IMR-90 (cell line): ENCODE results near the gene CENPX. TPM values are rescaled to one million over a fixed set of nuclear protein-coding genes. Genes with fewer than 3 reads are reported as not detected.

ENCODE experiments used
- ATAC-seq: fragments of 200-7000 bp; cut with Tn5 transposase; 2 replicates; pipeline ENCODE4 v1.9.1; 2020; ENCODE audit warnings: low read depth, mild to moderate bottlenecking, moderate library complexity
- BruUV-seq: library from RNA; stranded (reverse); fragments of 400-500 nt; replicated peaks from 2 replicates; lab custom pipeline; 2021; lab: Mats Ljungman, UMichigan
- CTCF ChIA-PET: fragments of 300-600 bp; formaldehyde crosslinking; extraction: SDS; loops from one replicate; lab custom pipeline; 2021; ENCODE audit warnings: antibody characterized with exemption; lab: Yijun Ruan, JAX
- POLR2A ChIA-PET: fragments of 300-600 bp; sonication (Branson Sonifier 250); formaldehyde crosslinking; loops from one replicate; lab custom pipeline; 2022; ENCODE audit warnings: antibody characterized with exemption; ENCODE audit not compliant: unreplicated experiment; lab: Charles Lee
- DNase-seq: peaks from one replicate; pipeline ENCODE4 v3.0.0; 2013
- H2AFZ ChIP-seq: replicated peaks from 2 replicates; pipeline ENCODE3; 2013; ENCODE audit warnings: low read length, mild to moderate bottlenecking; ENCODE audit not compliant: poor library complexity
- H2AK5ac ChIP-seq: 2 replicates; pipeline ENCODE4 v1.6.1; 2013; ENCODE audit warnings: low read depth, low read length, inconsistent platforms
- H2AK9ac ChIP-seq: replicated peaks from 2 replicates; pipeline ENCODE3; 2013; ENCODE audit warnings: mild to moderate bottlenecking, low read depth, low read length, moderate library complexity; ENCODE audit not compliant: poor library complexity
- H2BK120ac ChIP-seq: 2 replicates; pipeline ENCODE4 v1.6.1; 2013; ENCODE audit warnings: low read depth, low read length, inconsistent platforms
- H2BK15ac ChIP-seq: 3 replicates; pipeline ENCODE4 v1.6.1; 2013; ENCODE audit warnings: low read depth, low read length, inconsistent platforms
- H2BK20ac ChIP-seq: 2 replicates; pipeline ENCODE4 v1.6.1; 2013; ENCODE audit warnings: low read depth, mild to moderate bottlenecking, inconsistent platforms, low read length, moderate library complexity
- H2BK5ac ChIP-seq: 2 replicates; pipeline ENCODE4 v1.6.1; 2013; ENCODE audit warnings: mild to moderate bottlenecking, low read depth, low read length, inconsistent platforms; ENCODE audit not compliant: poor library complexity, severe bottlenecking
- H3K14ac ChIP-seq: replicated peaks from 2 replicates; pipeline ENCODE4 v1.6.1; 2013; ENCODE audit warnings: low read depth, low read length, inconsistent platforms
- H3K18ac ChIP-seq: 2 replicates; pipeline ENCODE4 v1.6.1; 2013; ENCODE audit warnings: low read depth, low read length, control low read depth
- H3K23ac ChIP-seq: 2 replicates; pipeline ENCODE4 v1.6.1; 2013; ENCODE audit warnings: low read depth, low read length, inconsistent platforms
- H3K27ac ChIP-seq: 2 replicates; pipeline ENCODE4 v1.5.1; 2013; ENCODE audit warnings: mild to moderate bottlenecking, control low read depth, low read length; ENCODE audit not compliant: insufficient read depth
- H3K27me3 ChIP-seq: 2 replicates; pipeline ENCODE4 v1.6.1; 2013; ENCODE audit warnings: low read length; ENCODE audit not compliant: control insufficient read depth, insufficient read depth
- H3K36me3 ChIP-seq: 2 replicates; pipeline ENCODE4 v1.6.1; 2013; ENCODE audit warnings: low read length, mixed read lengths; ENCODE audit not compliant: control insufficient read depth, insufficient read depth
- H3K4ac ChIP-seq: 2 replicates; pipeline ENCODE4 v1.6.1; 2013; ENCODE audit warnings: low read depth, low read length, inconsistent platforms
- H3K4me1 ChIP-seq: 2 replicates; pipeline ENCODE4 v1.6.1; 2013; ENCODE audit warnings: low read length, mixed read lengths; ENCODE audit not compliant: control insufficient read depth, insufficient read depth
- H3K4me2 ChIP-seq: 2 replicates; pipeline ENCODE4 v1.6.1; 2013; ENCODE audit warnings: low read depth, mild to moderate bottlenecking, control low read depth, low read length, moderate library complexity
- H3K4me3 ChIP-seq: 2 replicates; pipeline ENCODE4 v1.5.1; 2013; ENCODE audit warnings: low read depth, mild to moderate bottlenecking, control low read depth, low read length, moderate library complexity; ENCODE audit not compliant: insufficient read depth
- H3K56ac ChIP-seq: 2 replicates; pipeline ENCODE4 v1.6.1; 2013; ENCODE audit warnings: low read length, inconsistent platforms; ENCODE audit not compliant: insufficient read depth; ENCODE audit errors: extremely low read depth
- H3K79me1 ChIP-seq, 2 experiments: 2 replicates each; pipeline ENCODE4 v1.6.1; 2013; ENCODE audit warnings: low read length in 2 of 2, inconsistent platforms in 1 of 2, low read depth in 1 of 2
- H3K9ac ChIP-seq: 2 replicates; pipeline ENCODE4 v1.6.1; 2013; ENCODE audit warnings: low read depth, low read length, control low read depth
- H3K9me1 ChIP-seq: 2 replicates; pipeline ENCODE4 v1.6.1; 2013; ENCODE audit warnings: low read length, inconsistent platforms; ENCODE audit not compliant: insufficient read depth
- H3K9me3 ChIP-seq: 2 replicates; pipeline ENCODE4 v1.6.1; 2013; ENCODE audit warnings: low read length; ENCODE audit not compliant: control insufficient read depth, insufficient read depth
- H4K20me1 ChIP-seq: 2 replicates; pipeline ENCODE4 v1.6.1; 2013; ENCODE audit warnings: low read length, inconsistent platforms; ENCODE audit not compliant: insufficient read depth
- H4K5ac ChIP-seq: 2 replicates; pipeline ENCODE4 v1.6.1; 2013; ENCODE audit warnings: mild to moderate bottlenecking, low read depth, low read length, control low read depth
- H4K8ac ChIP-seq, 2 experiments: 2 replicates each; pipeline ENCODE4 v1.6.1; 2013; ENCODE audit warnings: low read depth in 2 of 2, low read length in 2 of 2, control low read depth in 1 of 2, inconsistent platforms in 1 of 2
- H4K91ac ChIP-seq: 2 replicates; pipeline ENCODE4 v1.6.1; 2013; ENCODE audit warnings: low read depth, low read length, inconsistent platforms; ENCODE audit not compliant: insufficient read depth
- BHLHE40 ChIP-seq: fragments of 150-350 bp; IDR thresholded peaks from 2 replicates; pipeline ENCODE4 v1.6.1; 2016; ENCODE audit warnings: mild to moderate bottlenecking, low read depth, low read length
- CHD1 ChIP-seq: IDR thresholded peaks from 2 replicates; pipeline ENCODE4 v1.6.1; 2012; ENCODE audit warnings: low read depth, low read length, improper control_type of control experiment
- FOS ChIP-seq: fragments of 150-350 bp; IDR thresholded peaks from 2 replicates; pipeline ENCODE4 v1.6.1; 2016; ENCODE audit warnings: low read depth, low read length
- MAFK ChIP-seq: IDR thresholded peaks from 2 replicates; pipeline ENCODE4 v1.6.1; 2012; ENCODE audit warnings: low read depth, low read length, improper control_type of control experiment
- MAZ ChIP-seq: IDR thresholded peaks from 2 replicates; pipeline ENCODE4 v1.6.1; 2012; ENCODE audit warnings: low read depth, mild to moderate bottlenecking, low read length, improper control_type of control experiment, moderate library complexity, borderline replicate concordance
- MXI1 ChIP-seq: IDR thresholded peaks from 2 replicates; pipeline ENCODE4 v1.6.1; 2012; ENCODE audit warnings: low read depth, mild to moderate bottlenecking, low read length, moderate library complexity, borderline replicate concordance
- NFE2L2 ChIP-seq: fragments of 150-350 bp; IDR thresholded peaks from 2 replicates; pipeline ENCODE4 v1.6.1; 2016; ENCODE audit warnings: low read depth, mild to moderate bottlenecking, low read length
- POLR2A ChIP-seq: IDR thresholded peaks from 2 replicates; pipeline ENCODE4 v1.6.1; 2012; ENCODE audit warnings: mild to moderate bottlenecking, low read depth, low read length
- RAD21 ChIP-seq: IDR thresholded peaks from 2 replicates; pipeline ENCODE4 v1.6.1; 2012; ENCODE audit warnings: low read length, improper control_type of control experiment
- RCOR1 ChIP-seq: IDR thresholded peaks from 2 replicates; pipeline ENCODE4 v1.6.1; 2012; ENCODE audit warnings: mild to moderate bottlenecking, low read length, improper control_type of control experiment; ENCODE audit not compliant: insufficient replicate concordance
- RFX5 ChIP-seq: IDR thresholded peaks from 2 replicates; pipeline ENCODE4 v1.8.0; 2012; ENCODE audit warnings: low read depth, mild to moderate bottlenecking, low read length, moderate library complexity
- SMC3 ChIP-seq: fragments of 150-350 bp; IDR thresholded peaks from 2 replicates; pipeline ENCODE4 v1.6.1; 2016; ENCODE audit warnings: low read depth, mild to moderate bottlenecking, antibody characterized with exemption, low read length, moderate library complexity
- WGBS, 2 experiments: methylation state at CpG; one replicate each; pipeline versions ENCODE4 v1.1.5 to v1.1.7; 2013; ENCODE audit warnings: missing lambda C conversion rate in 2 of 2; ENCODE audit not compliant: insufficient read length in 1 of 2; ENCODE audit errors: extremely low coverage in 2 of 2; 5-methylcytosine and 5-hydroxymethylcytosine counted together
- dilution Hi-C: fragments of 300-500 bp; cut with HindIII; formaldehyde crosslinking; loops from one replicate; pipeline ENCODE4 v1.14.3; 2018; ENCODE audit warnings: low sequenced_read_pairs; ENCODE audit not compliant: unreplicated experiment
- in situ Hi-C: fragments of 300-500 bp; cut with MboI; formaldehyde crosslinking; loops from 3 replicates; pipeline ENCODE4 v1.14.3; 2019; ENCODE audit warnings: low sequenced_read_pairs, inconsistent platforms, mixed read lengths
- intact Hi-C: fragments of 100-400 bp; cut with micrococcal nuclease; formaldehyde crosslinking; loops from 2 replicates; pipeline ENCODE4 v1.10.0; 2022
- polyA plus RNA-seq, 3 experiments: library from polyadenylated mRNA; depleted of rRNA; stranded (reverse); fragments of >200 nt; gene quantifications; 2 replicates each; pipeline ENCODE4 v1.2.3, GENCODE V29; 2012; ENCODE audit warnings: low replicate concordance in 1 of 3
- total RNA-seq: library from RNA; depleted of rRNA; stranded (reverse); fragments of >200 nt; gene quantifications from 2 replicates; pipeline ENCODE4 v1.2.3, GENCODE V29; 2012
- TF ChIP-seq, protein P1 (sequence below): conservative IDR thresholded peaks from 2 replicates; pipeline ENCODE4 v1.5.1; 2012; ENCODE audit warnings: mild to moderate bottlenecking, low read depth, low read length, improper control_type of control experiment
- TF ChIP-seq, protein P2 (sequence below): fragments of 150-350 bp; IDR thresholded peaks from 2 replicates; pipeline ENCODE4 v1.6.1; 2016; ENCODE audit warnings: low read depth, mild to moderate bottlenecking, low read length, moderate library complexity, borderline replicate concordance
- TF ChIP-seq, protein P3 (sequence below): fragments of 150-350 bp; IDR thresholded peaks from 2 replicates; pipeline ENCODE4 v1.6.1; 2017; ENCODE audit warnings: mild to moderate bottlenecking, antibody characterized with exemption, low read length, low read depth

CENPX gene
- total and polyA plus RNA-seq, 2 of the 4 experiments (the other 2 are of a cell fraction) = 44.8 to 86.8 TPM

- POLR2A ChIA-PET = no interaction called here
- TF ChIP-seq MXI1 (no peak), RFX5 (no peak), RCOR1 (no peak), RAD21 (no peak), NFE2L2 (no peak), POLR2A (no peak), MAFK (no peak), MAZ (no peak), SMC3 (no peak), CHD1 (no peak), FOS (no peak), BHLHE40 (no peak)
- TF ChIP-seq, protein P1, sequence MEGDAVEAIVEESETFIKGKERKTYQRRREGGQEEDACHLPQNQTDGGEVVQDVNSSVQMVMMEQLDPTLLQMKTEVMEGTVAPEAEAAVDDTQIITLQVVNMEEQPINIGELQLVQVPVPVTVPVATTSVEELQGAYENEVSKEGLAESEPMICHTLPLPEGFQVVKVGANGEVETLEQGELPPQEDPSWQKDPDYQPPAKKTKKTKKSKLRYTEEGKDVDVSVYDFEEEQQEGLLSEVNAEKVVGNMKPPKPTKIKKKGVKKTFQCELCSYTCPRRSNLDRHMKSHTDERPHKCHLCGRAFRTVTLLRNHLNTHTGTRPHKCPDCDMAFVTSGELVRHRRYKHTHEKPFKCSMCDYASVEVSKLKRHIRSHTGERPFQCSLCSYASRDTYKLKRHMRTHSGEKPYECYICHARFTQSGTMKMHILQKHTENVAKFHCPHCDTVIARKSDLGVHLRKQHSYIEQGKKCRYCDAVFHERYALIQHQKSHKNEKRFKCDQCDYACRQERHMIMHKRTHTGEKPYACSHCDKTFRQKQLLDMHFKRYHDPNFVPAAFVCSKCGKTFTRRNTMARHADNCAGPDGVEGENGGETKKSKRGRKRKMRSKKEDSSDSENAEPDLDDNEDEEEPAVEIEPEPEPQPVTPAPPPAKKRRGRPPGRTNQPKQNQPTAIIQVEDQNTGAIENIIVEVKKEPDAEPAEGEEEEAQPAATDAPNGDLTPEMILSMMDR = no peak
- TF ChIP-seq, protein P2, sequence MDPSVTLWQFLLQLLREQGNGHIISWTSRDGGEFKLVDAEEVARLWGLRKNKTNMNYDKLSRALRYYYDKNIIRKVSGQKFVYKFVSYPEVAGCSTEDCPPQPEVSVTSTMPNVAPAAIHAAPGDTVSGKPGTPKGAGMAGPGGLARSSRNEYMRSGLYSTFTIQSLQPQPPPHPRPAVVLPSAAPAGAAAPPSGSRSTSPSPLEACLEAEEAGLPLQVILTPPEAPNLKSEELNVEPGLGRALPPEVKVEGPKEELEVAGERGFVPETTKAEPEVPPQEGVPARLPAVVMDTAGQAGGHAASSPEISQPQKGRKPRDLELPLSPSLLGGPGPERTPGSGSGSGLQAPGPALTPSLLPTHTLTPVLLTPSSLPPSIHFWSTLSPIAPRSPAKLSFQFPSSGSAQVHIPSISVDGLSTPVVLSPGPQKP = no peak
- TF ChIP-seq, protein P3, sequence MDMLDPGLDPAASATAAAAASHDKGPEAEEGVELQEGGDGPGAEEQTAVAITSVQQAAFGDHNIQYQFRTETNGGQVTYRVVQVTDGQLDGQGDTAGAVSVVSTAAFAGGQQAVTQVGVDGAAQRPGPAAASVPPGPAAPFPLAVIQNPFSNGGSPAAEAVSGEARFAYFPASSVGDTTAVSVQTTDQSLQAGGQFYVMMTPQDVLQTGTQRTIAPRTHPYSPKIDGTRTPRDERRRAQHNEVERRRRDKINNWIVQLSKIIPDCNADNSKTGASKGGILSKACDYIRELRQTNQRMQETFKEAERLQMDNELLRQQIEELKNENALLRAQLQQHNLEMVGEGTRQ = no peak
Observed at GRCh38 chr17:82016061-82016874, 6.4 kb downstream of the CENPX start.

More at GRCh38 chr17:82016061-82016874, 6.4 kb downstream of the CENPX start:
- BruUV-seq = no TSS peak
- H2BK15ac ChIP-seq = no peak overlapping the region
- H3K36me3 ChIP-seq = peaks cover 10% of the 10 kb centered on the region; the same call in 1 of the 2 replicates
- DNase-seq (no peak), ATAC-seq (no peak)
- H2AFZ ChIP-seq = no peak overlapping the region
- peaks cover 14% of the 10 kb centered on the region for H4K20me1 ChIP-seq
- in situ Hi-C loops = loop anchor here (5.0 kb wide), 1 partner anchor 49 kb away; no protein-coding TSS in a partner anchor
- intact Hi-C loops = no loop called here
- H4K5ac ChIP-seq = no peak overlapping the region
- H3K4me2 ChIP-seq = no peak overlapping the region
- no peak overlapping the region for H2AK9ac ChIP-seq
- no peak overlapping the region for H3K56ac ChIP-seq
- H3K9ac ChIP-seq = no peak overlapping the region
- CTCF ChIA-PET = no interaction called here
- 81% methylated on average over 11 of the region's 28 CpGs; no CpG with 5 or more reads in 1 of the 2 experiments for WGBS, 2 experiments
- H3K27ac ChIP-seq = no peak overlapping the region
- H3K23ac ChIP-seq = no peak overlapping the region
- H3K79me1 ChIP-seq = peaks cover 0 to 21% of the 10 kb centered on the region in 2 experiments; a peak in 2 of 4 replicates
- H2BK120ac ChIP-seq = no peak overlapping the region
- H4K91ac ChIP-seq = no peak overlapping the region
- no peak overlapping the region for H2AK5ac ChIP-seq
- H3K4me1 ChIP-seq = 0 out of 2 replicates have a peak, but pooled peaks cover under 1% of the 10 kb centered on the region
- no peak overlapping the region for H3K18ac ChIP-seq
- dilution Hi-C loops = no loop called here
- H3K4ac ChIP-seq = no peak overlapping the region
- H3K9me1 ChIP-seq = no peaks in the 10 kb centered on the region
- H2BK5ac ChIP-seq = no peak overlapping the region
- H3K27me3 ChIP-seq = no peaks in the 10 kb centered on the region
- H4K8ac ChIP-seq = no peak overlapping the region
- H3K14ac ChIP-seq = no peak overlapping the region
- no peaks in the 10 kb centered on the region for H3K9me3 ChIP-seq
- no peak overlapping the region for H2BK20ac ChIP-seq
- no peak overlapping the region for H3K4me3 ChIP-seq
